Naive thymus-derived CD4-positive, alpha-beta T cell (primary cell): ENCODE results near the gene SLC6A7. TPM values are rescaled to one million over a fixed set of nuclear protein-coding genes. Genes with fewer than 3 reads are reported as not detected.
A peak's percentile ranks its signal among the peaks of the same experiment; 100 is the strongest.

ENCODE experiments used
- ATAC-seq: fragments of 150-1000 bp; cut with Tn5 transposase; 2 replicates; pipeline ENCODE4 v1.10.0; 2021; ENCODE audit warnings: mild to moderate bottlenecking, moderate library complexity
- CTCF ChIA-PET: fragments of 350-600 bp; sonication (Branson Sonifier 250); formaldehyde crosslinking; loops from one replicate; lab custom pipeline; 2021; ENCODE audit warnings: antibody characterized with exemption; lab: Charles Lee
- POLR2A ChIA-PET: fragments of 350-600 bp; sonication (Branson Sonifier 250); formaldehyde crosslinking; loops from one replicate; lab custom pipeline; 2021; ENCODE audit warnings: antibody characterized with exemption, inconsistent platforms; lab: Charles Lee
- DNase-seq, 9 donors: peaks; one replicate each; pipeline versions ENCODE4 v3.0.0 to v3.0.0-alpha.2; 2020 to 2022; ENCODE audit warnings: mixed read lengths in 1 of 9
- H3K27ac ChIP-seq: one replicate; pipeline ENCODE4 v1.7.0; 2013; ENCODE audit warnings: mild to moderate bottlenecking, low read depth, low read length, moderate library complexity
- H3K27me3 ChIP-seq, 2 donors: one replicate each; pipeline ENCODE4 v1.7.0; 2013; ENCODE audit warnings: low read length in 2 of 2, mild to moderate bottlenecking in 2 of 2, moderate library complexity in 2 of 2; ENCODE audit not compliant: control insufficient read depth in 2 of 2, insufficient read depth in 2 of 2
- H3K36me3 ChIP-seq, 3 experiments: 1 replicate in 2 of 3; 2 replicates in 1 of 3; pipeline ENCODE4 v1.7.0; 2013; ENCODE audit warnings: low read length in 3 of 3, mild to moderate bottlenecking in 3 of 3, moderate library complexity in 1 of 3; ENCODE audit not compliant: insufficient read depth in 3 of 3, control insufficient read depth in 2 of 3
- H3K4me1 ChIP-seq, 2 donors: one replicate each; pipeline ENCODE4 v1.7.0; 2013; ENCODE audit warnings: low read length in 2 of 2, mild to moderate bottlenecking in 2 of 2, moderate library complexity in 1 of 2; ENCODE audit not compliant: control insufficient read depth in 2 of 2, insufficient read depth in 2 of 2
- H3K4me3 ChIP-seq: 2 replicates; pipeline ENCODE4 v1.7.0; 2013; ENCODE audit warnings: mild to moderate bottlenecking, low read length
- H3K9me3 ChIP-seq, 3 experiments: 1 replicate in 2 of 3; 2 replicates in 1 of 3; pipeline ENCODE4 v1.7.0; 2013; ENCODE audit warnings: low read length in 3 of 3; ENCODE audit not compliant: control insufficient read depth in 2 of 3
- H3K27ac Mint-ChIP-seq, 9 donors: one replicate each; pipeline ENCODE4 v1.8.0; 2020 to 2022; ENCODE audit warnings: mixed read lengths in 9 of 9, mild to moderate bottlenecking in 8 of 9, moderate library complexity in 5 of 9, inconsistent platforms in 2 of 9
- H3K27me3 Mint-ChIP-seq, 5 donors: one replicate each; pipeline ENCODE4 v1.8.0; 2021 to 2022; ENCODE audit warnings: mixed read lengths in 5 of 5, mild to moderate bottlenecking in 1 of 5
- H3K36me3 Mint-ChIP-seq, 5 donors: one replicate each; pipeline ENCODE4 v1.8.0; 2020 to 2022; ENCODE audit warnings: mixed read lengths in 5 of 5, mild to moderate bottlenecking in 3 of 5, inconsistent platforms in 1 of 5
- H3K4me1 Mint-ChIP-seq, 7 donors: one replicate each; pipeline ENCODE4 v1.8.0; 2020 to 2022; ENCODE audit warnings: mixed read lengths in 7 of 7, mild to moderate bottlenecking in 3 of 7, inconsistent platforms in 1 of 7
- H3K4me3 Mint-ChIP-seq, 10 donors: one replicate each; pipeline ENCODE4 v1.8.0; 2020 to 2022; ENCODE audit warnings: mild to moderate bottlenecking in 10 of 10, mixed read lengths in 10 of 10, moderate library complexity in 6 of 10, inconsistent platforms in 2 of 10
- H3K9me3 Mint-ChIP-seq, 11 donors: one replicate each; pipeline ENCODE4 v1.8.0; 2020 to 2022; ENCODE audit warnings: mixed read lengths in 11 of 11, mild to moderate bottlenecking in 4 of 11, inconsistent platforms in 1 of 11, moderate library complexity in 1 of 11
- intact Hi-C, 2 donors: fragments of 100-400 bp; cut with micrococcal nuclease; formaldehyde crosslinking; loops; one replicate each; pipeline ENCODE4 v1.15.1; 2023
- polyA plus RNA-seq, 2 donors: library from polyadenylated mRNA; unstranded; fragments of 300-500 nt; fragmentation: Illumina TruSeq; gene quantifications; one replicate each; pipeline ENCODE4 v1.2.3, GENCODE V29; 2021
- total RNA-seq, 6 experiments: library from RNA in 5 of 6; stranded (reverse) in 5 of 6; gene quantifications; 1 replicate in 5 of 6; 2 replicates in 1 of 6; pipeline ENCODE4 v1.2.3 and lab custom pipeline; 2021 to 2026

Gene SLC6A7
- total and polyA plus RNA-seq, 7 experiments from 2014 or later, result not detected

DNA sequence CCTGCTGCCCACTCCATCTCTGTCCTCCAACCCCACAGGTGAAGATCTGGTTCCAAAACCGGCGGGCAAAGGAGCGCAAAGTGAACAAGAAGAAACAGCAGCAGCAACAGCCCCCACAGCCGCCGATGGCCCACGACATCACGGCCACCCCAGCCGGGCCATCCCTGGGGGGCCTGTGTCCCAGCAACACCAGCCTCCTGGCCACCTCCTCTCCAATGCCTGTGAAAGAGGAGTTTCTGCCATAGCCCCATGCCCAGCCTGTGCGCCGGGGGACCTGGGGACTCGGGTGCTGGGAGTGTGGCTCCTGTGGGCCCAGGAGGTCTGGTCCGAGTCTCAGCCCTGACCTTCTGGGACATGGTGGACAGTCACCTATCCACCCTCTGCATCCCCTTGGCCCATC is 6.4 kb upstream of the SLC6A7 start:
- intact Hi-C loops, result no loop called here

DNA sequence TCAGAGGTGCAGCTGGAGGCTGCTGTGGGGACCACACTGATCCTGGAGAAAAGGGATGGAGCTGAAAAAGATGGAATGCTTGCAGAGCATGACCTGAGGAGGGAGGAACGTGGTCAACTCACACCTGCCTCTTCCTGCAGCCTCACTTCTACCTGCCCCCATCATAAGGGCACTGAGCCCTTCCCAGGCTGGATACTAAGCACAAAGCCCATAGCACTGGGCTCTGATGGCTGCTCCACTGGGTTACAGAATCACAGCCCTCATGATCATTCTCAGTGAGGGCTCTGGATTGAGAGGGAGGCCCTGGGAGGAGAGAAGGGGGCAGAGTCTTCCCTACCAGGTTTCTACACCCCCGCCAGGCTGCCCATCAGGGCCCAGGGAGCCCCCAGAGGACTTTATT is 5.9 kb upstream of the SLC6A7 start:
- H3K4me1 Mint-ChIP-seq, result peaks cover 0 to 3% (median 0%) of the 10 kb centered on the region in 7 donors
- CTCF ChIA-PET, result no interaction called here
- H3K36me3 Mint-ChIP-seq, result no peaks in the 10 kb centered on the region
- no peak overlapping the region for H3K4me3 ChIP-seq
- no peaks in the 10 kb centered on the region for H3K4me1 ChIP-seq
- H3K36me3 ChIP-seq, result no peaks in the 10 kb centered on the region
- H3K9me3 ChIP-seq, result no peaks in the 10 kb centered on the region
- H3K27ac ChIP-seq, result no peak overlapping the region
- H3K4me3 Mint-ChIP-seq, result no peak overlapping the region
- POLR2A ChIA-PET, result no interaction called here
- no peak overlapping the region for H3K27ac Mint-ChIP-seq
- no peaks in the 10 kb centered on the region for H3K27me3 ChIP-seq
- H3K27me3 Mint-ChIP-seq, result peaks cover 3 to 19% (median 10%) of the 10 kb centered on the region in 5 donors
- no peaks in the 10 kb centered on the region for H3K9me3 Mint-ChIP-seq
- ATAC-seq (no peak), DNase-seq (no peak)
- intact Hi-C loops, result no loop called here

More for the DNA sequence above, 6.4 kb upstream of the SLC6A7 start:
- ATAC-seq (no peak), DNase-seq (no peak)
- peaks cover 0 to 3% (median 0%) of the 10 kb centered on the region in 7 donors for H3K4me1 Mint-ChIP-seq
- CTCF ChIA-PET, result no interaction called here
- H3K4me3 Mint-ChIP-seq, result no peak overlapping the region
- H3K36me3 Mint-ChIP-seq, result no peaks in the 10 kb centered on the region
- POLR2A ChIA-PET, result no interaction called here
- no peaks in the 10 kb centered on the region for H3K27me3 ChIP-seq
- H3K4me3 ChIP-seq, result no peak overlapping the region
- no peaks in the 10 kb centered on the region for H3K36me3 ChIP-seq
- H3K9me3 Mint-ChIP-seq, result no peaks in the 10 kb centered on the region
- peaks cover 0 to 14% (median 7%) of the 10 kb centered on the region in 5 donors for H3K27me3 Mint-ChIP-seq
- no peak overlapping the region for H3K27ac ChIP-seq
- H3K4me1 ChIP-seq, result no peaks in the 10 kb centered on the region
- no peak overlapping the region for H3K27ac Mint-ChIP-seq
- no peaks in the 10 kb centered on the region for H3K9me3 ChIP-seq

DNA sequence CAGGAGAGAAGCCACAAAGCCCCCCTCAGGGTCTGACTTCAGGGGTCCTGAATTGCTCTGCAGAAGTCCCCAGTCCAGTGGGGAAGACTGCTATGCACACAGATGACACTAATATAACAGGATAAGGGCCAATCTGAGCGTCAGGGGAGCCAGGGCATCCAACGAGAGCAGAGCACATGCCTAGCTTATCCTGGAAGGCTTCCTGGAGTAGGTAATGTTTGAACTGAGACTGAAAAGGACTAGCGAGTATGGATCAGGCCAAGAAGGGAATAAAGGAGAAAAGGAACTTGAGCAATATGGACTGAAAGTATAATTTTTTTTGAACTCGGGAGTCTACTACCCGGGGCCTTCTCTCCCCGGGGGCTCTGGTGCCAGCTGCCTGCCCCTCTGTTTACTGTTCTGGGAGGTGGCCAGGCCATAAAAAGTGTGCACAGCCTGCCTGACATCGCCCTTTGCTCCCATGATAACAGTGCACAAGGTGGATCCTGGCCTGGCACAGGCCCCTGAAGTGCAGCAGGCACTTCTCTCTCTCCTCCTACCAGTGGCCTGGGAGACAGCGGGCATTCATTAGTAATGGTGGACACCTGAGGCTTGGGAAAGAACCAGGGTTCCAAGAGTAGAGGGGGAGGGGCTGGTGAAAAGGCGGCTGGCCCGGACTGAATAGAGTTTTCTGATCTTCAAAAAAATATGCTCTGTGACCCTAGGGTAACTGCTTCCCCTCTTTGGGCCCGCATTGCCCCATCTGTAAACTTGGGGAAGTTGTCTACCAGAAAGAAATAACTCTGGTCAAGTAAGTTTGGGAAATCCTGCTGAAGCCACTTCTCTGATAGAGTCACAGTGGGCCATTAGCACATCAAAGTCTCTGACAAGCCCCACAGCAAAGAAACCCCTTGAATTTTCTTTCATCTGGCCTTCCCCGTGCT is 4.6 kb upstream of the SLC6A7 start:
- intact Hi-C loops, result no loop called here
- ATAC-seq, result peak; percentile 35
- Histone ChIP-seq H3K4me1 (no peaks in the 10 kb centered on the region), H3K27me3 (no peaks in the 10 kb centered on the region), H3K4me3 (no peak overlapping the region), H3K27ac (no peak overlapping the region), H3K9me3 (no peaks in the 10 kb centered on the region), H3K36me3 (no peaks in the 10 kb centered on the region)
- ChIA-PET CTCF (no interaction called here), POLR2A (no interaction called here)
- no peak overlapping the region for H3K27ac Mint-ChIP-seq
- peaks cover 0 to 3% (median 0%) of the 10 kb centered on the region in 7 donors for H3K4me1 Mint-ChIP-seq
- no peaks in the 10 kb centered on the region for H3K36me3 Mint-ChIP-seq
- H3K4me3 Mint-ChIP-seq, result no peak overlapping the region
- no peaks in the 10 kb centered on the region for H3K9me3 Mint-ChIP-seq
- DNase-seq, result no peak
- H3K27me3 Mint-ChIP-seq, result peaks cover 12 to 29% (median 18%) of the 10 kb centered on the region in 5 donors

DNA sequence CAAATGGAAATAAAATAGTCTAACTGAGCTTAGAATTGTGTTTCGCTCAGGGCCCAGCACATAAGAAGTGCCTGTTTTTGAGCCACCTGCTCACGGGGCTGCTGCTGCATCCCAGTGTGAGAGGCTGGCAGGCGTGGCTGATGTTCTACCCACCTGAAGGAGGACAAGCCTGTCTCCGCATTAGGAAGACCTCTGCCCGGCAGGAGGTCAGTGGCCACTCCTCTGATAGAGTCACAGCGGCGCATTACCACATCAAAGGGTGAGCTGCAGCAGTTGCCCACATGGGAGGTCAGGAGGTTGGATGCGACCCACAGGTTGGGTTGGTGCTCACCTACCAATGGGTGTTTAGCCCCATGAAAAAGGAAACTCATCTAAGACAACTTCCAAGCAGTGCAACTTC is 3.7 kb upstream of the SLC6A7 start:
- Mint-ChIP-seq H3K36me3 (no peaks in the 10 kb centered on the region), H3K4me1 (peaks cover 0 to 3% (median 0%) of the 10 kb centered on the region in 7 donors), H3K4me3 (no peak overlapping the region), H3K27me3 (peaks cover 12 to 35% (median 23%) of the 10 kb centered on the region in 5 donors), H3K27ac (no peak overlapping the region), H3K9me3 (no peaks in the 10 kb centered on the region)
- Histone ChIP-seq H3K4me1 (no peaks in the 10 kb centered on the region), H3K27ac (no peak overlapping the region), H3K36me3 (no peaks in the 10 kb centered on the region), H3K27me3 (no peaks in the 10 kb centered on the region), H3K4me3 (no peak overlapping the region), H3K9me3 (no peaks in the 10 kb centered on the region)
- ChIA-PET CTCF (no interaction called here), POLR2A (no interaction called here)
- no peak for DNase-seq
- ATAC-seq, result no peak
- intact Hi-C loops, result no loop called here

DNA sequence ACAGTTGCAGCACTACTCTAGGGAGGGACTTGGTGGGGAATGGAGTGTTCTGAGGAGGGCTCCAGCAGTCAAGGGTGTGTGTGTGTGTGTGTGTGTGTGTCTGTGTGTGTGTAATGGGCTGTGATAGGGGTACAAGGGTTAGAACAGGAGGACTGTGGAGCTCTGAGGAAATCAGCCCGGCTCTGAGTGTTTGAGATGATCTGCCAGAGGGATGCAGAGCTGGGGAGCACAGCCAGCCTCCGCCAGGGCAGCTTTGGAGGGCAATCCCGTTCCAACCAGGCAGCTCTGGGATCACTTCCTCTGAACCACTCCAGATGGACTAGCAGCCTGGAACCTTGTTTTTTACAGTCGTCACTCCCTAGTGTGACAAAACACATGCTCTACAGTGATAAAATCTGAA is 3.0 kb upstream of the SLC6A7 start:
- H3K9me3 Mint-ChIP-seq, result no peaks in the 10 kb centered on the region
- Histone ChIP-seq H3K27ac (no peak overlapping the region), H3K9me3 (no peaks in the 10 kb centered on the region), H3K4me3 (no peak overlapping the region), H3K27me3 (no peaks in the 10 kb centered on the region), H3K36me3 (no peaks in the 10 kb centered on the region), H3K4me1 (no peaks in the 10 kb centered on the region)
- peaks cover 0 to 1% (median 0%) of the 10 kb centered on the region in 7 donors for H3K4me1 Mint-ChIP-seq
- POLR2A ChIA-PET, result no interaction called here
- intact Hi-C loops, result no loop called here
- DNase-seq, result no peak
- no peaks in the 10 kb centered on the region for H3K36me3 Mint-ChIP-seq
- no peak overlapping the region for H3K4me3 Mint-ChIP-seq
- CTCF ChIA-PET, result no interaction called here
- no peak overlapping the region for H3K27ac Mint-ChIP-seq
- ATAC-seq, result no peak
- H3K27me3 Mint-ChIP-seq, result peaks cover 14 to 39% (median 26%) of the 10 kb centered on the region in 5 donors

DNA sequence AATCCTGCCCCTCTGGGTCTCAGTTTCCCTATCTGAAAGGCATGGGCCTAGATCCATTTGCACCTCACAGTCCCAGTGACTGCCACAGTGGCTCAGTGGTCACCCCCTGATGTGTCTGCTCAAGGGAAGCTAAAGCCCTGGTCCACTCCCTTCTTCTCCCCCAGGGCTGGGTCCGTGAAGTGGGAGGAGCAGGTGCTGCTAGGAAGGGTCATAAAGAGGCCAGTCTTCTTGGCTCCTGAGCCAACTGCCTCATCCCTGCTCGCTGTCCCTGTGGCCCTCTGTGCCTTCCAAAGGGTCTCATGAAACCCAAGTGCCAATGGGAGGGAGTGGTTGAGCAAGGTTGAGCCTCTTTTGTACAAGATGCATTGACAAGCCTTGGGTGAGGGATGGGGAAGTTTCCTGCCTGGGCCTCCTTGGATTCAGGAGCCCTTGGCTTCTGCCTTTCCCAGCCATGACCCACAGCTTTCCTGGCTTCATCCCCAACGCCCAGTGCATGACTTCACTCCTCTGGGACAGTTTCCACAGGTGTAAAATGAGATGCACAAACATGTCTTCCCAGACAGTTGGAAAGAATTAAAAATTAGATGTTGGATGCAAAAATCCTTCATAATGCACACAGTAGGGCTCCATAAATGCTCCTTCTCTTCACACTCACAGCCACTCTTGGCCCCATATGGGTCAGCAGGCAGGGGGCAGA is 1.6 kb upstream of the SLC6A7 start:
- no peaks in the 10 kb centered on the region for H3K36me3 ChIP-seq
- Mint-ChIP-seq H3K4me3 (no peak overlapping the region), H3K27ac (no peak overlapping the region), H3K27me3 (peaks cover 24 to 45% (median 33%) of the 10 kb centered on the region in 5 donors), H3K4me1 (peaks cover 0 to 1% (median 0%) of the 10 kb centered on the region in 7 donors), H3K9me3 (no peaks in the 10 kb centered on the region), H3K36me3 (no peaks in the 10 kb centered on the region)
- DNase-seq (no peak), ATAC-seq (no peak)
- no peak overlapping the region for H3K4me3 ChIP-seq
- POLR2A ChIA-PET, result no interaction called here
- intact Hi-C loops, result no loop called here
- CTCF ChIA-PET, result no interaction called here
- no peaks in the 10 kb centered on the region for H3K9me3 ChIP-seq
- no peak overlapping the region for H3K27ac ChIP-seq
- no peaks in the 10 kb centered on the region for H3K4me1 ChIP-seq
- H3K27me3 ChIP-seq, result no peaks in the 10 kb centered on the region
